GM04504 (cell line): ENCODE data around the gene IL17C.

Source experiments
- DNase-seq: peaks from one replicate; pipeline ENCODE4 v3.0.0-alpha.2; 2012; ENCODE audit warnings: low read depth

The IL17C gene

DNA sequence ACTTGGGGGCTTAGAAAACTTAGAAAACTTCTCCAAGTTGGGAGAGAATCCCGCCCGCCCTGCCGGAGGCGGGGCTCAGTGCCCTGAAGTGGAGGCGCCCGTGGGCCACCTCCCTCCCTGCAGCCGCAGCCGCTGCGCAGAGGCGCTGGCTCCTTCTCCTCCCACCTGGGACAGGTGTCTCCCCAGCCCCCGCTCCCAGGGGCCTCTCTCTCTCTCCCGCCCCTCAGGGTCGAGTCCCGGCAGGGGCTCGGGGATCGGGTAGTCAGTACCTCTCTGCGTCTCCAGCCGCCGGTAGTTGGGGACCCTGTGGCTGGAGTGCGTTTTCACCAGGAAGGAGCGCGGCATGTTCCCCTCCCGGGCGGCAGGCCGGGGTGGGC is 47.7 kb downstream of the IL17C start:
- DNase-seq: no peak

GRCh38 chr16:88686439-88687253 is 48.3 kb downstream of the IL17C start, which contains the start of gene SNAI3:
TSS of gene SNAI3 (minus strand) at chr16:88686507. CDS start at chr16:88686406, 101 bp downstream.
- no peak for DNase-seq

DNA sequence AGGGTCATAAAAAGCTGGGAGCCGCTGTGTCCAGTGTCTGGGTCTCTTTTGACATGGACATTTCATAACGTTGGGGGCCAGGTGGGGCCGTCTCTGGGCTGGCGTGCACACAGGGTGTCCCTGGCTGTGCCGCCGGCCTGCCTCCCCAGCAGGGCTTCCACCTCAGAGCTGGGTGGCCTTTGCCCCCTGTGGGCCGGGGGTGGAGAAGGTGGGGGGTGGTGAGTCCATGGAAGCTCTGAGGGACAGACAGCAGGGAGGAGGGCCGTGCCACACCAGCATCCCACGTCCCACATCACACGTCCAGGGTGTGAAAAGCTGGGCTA is 48.8 kb downstream of the IL17C start:
- no peak for DNase-seq

DNA sequence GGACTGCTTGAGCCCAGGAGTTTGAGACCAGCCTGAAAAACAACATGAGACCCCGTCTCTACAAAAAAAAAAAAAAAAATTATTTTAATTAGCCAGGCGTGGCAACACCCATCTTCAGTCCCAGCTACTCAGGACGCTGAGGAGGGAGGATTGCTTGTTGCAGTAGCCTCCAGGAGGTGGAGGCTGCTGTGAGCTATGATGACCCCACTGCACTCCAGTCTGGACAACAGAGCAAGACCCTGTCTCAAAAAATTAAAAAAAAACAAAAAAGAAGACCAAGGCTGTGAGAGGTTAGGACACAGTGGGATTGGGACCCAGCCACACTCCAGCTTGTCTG is 49.3 kb downstream of the IL17C start:
- no peak for DNase-seq

- DNase-seq: no peak
Measured at GRCh38 chr16:88688013-88688778, 49.8 kb downstream of the IL17C start.
